Measurements from ENCODE around the gene FTL.
A peak's percentile ranks its signal among the peaks of the same experiment; 100 is the strongest.
"Not testable (repeated sequence)": the region's sequence is repeated elsewhere in the genome, so short reads cannot be mapped to it uniquely, and the experiment has no call there.

The FTL gene

DNA sequence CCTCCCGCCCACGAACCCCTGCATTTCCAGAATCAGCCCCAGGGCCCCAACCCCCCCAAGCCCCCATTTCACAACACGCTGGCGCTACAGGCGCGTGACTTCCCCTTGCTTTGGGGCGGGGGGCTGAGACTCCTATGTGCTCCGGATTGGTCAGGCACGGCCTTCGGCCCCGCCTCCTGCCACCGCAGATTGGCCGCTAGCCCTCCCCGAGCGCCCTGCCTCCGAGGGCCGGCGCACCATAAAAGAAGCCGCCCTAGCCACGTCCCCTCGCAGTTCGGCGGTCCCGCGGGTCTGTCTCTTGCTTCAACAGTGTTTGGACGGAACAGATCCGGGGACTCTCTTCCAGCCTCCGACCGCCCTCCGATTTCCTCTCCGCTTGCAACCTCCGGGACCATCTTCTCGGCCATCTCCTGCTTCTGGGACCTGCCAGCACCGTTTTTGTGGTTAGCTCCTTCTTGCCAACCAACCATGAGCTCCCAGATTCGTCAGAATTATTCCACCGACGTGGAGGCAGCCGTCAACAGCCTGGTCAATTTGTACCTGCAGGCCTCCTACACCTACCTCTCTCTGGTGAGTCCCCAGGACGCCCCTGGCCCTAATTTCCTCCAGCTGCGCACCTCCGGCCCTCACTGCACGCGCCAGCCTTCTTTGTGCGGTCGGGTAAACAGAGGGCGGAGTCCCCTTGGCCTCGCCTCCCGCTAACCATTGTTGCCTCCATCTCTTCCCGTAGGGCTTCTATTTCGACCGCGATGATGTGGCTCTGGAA is at the start of gene FTL:
Gene FTL, plus strand, starts transcription at position 270 of the 766 bp plus-strand sequence. Its CDS starts 199 bp downstream, at position 469.
- DNase-seq = peak; percentile 98

DNA sequence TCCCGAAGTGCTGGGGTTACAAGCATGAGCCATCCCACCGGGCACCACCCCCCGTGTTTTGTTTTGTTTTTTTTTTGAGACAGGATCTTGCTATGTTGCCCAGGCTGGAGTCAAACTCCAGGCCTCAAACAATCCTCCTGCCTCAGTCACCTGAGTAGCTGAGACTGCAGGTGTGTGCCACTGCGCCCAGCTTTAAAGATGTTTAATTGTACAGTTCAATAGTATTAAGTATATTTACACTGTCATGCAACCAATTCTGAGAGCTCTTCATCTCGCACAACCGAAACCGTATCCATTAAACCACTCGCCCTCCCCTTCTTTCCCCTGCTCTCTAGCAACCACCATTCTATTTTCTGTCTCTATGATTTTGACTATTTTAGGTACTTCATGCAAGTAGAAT is 49.4 kb upstream of the FTL start:
- DNase-seq = peak; percentile 15

DNA sequence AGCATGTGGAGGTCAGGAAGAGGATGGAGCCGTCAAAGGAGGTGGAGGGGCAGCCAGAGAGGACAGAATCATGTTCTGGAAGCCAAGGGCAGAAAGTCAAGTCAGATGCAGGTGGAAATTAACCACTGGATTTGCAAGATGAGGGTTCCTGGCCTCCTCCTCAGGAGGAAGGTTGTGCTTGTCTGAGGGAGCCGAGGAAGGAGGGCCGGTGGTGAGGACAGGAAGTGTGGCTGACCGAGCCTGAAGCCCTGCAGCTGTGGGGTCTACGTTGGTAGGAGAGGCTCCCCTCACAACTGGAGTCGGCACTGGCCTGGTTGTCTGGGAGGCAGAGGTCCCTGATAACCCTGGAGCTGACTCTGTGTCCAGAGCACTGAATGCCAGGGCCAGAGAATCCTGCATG is 47.0 kb upstream of the FTL start:
- DNase-seq = no peak

DNA sequence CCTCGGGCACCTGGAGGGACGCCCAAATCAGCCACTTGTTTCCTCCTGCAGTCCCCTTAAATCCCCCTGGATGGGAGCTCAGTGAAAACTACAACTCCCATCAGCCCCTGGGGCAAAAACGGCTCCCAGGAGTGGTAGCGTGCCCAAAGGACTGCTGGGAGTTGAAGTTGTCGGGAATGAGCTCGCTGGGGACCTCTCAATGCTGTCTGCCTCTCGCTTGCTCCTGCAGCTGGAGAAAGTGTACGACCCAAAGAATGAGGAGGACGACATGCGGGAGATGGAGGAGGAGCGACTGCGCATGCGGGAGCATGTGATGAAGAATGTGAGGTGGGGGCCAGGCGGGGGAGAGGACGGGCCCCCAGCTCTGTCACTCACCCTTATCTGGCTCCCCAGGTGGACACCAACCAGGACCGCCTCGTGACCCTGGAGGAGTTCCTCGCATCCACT is 46.3 kb upstream of the FTL start:
- DNase-seq = peak; percentile 17

DNA sequence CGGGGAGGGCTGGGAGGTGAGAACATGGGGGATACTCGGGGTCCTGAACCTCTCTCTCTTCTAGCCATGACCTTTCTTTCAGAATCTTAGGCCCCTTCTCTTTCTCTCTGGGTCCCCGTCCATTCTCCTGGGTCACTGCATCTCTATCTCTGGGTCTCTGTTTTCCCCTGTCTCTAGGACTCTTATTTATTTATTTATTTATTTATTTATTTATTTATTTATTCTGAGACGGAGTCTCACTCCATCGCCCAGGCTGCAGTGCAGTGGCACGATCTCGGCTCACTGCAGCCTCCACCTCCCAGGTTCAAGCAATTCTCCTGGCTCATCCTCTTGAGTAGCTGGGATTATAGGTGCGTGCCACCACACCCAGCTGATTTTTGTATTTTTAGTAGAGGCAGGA is 45.8 kb upstream of the FTL start:
- not testable (repeated sequence) for DNase-seq

DNA sequence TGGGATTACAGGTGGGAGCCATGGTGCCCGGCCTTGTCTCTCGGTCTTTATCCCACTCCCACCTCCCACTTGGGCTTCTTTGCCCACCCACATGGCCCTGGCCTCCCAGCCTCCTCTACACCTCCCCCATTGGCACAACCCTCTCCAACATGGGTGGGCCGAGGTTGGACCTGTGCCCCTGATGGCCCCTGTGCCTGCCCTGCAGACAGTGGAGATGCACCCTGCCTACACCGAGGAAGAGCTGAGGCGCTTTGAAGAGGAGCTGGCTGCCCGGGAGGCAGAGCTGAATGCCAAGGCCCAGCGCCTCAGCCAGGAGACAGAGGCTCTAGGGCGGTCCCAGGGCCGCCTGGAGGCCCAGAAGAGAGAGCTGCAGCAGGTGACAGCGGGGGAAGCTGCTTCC is 44.2 kb upstream of the FTL start:
- DNase-seq = no peak

DNA sequence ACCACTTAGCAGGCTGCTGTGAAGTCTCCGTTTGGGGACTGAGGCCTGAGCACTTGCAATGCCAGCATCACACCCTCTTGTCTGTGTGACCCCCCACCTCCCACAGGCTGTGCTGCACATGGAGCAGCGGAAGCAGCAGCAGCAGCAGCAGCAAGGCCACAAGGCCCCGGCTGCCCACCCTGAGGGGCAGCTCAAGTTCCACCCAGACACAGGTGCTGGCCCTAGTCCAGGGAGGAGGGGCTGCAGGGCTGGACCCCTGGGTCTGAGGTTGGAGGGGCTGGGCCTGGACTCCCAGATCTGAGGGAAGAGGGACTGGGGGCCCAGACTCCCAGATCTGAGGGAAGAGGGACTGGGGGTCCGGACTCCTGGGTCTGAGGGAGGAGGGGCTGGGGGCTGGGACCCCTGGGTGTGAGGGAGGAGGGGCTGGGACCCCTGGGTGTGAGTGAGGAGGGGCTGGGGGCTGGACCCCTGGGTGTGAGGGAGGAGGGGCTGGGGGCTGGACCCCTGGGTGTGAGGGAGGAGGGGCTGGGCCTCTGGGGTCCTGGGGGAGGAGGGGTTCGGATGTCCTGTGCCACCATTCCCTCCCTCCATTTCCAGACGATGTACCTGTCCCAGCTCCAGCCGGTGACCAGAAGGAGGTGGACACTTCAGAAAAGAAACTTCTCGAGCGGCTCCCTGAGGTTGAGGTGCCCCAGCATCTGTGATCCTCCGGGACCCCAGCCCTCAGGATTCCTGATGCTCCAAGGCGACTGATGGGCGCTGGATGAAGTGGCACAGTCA is 43.2 kb upstream of the FTL start:
- DNase-seq = no peak

DNA sequence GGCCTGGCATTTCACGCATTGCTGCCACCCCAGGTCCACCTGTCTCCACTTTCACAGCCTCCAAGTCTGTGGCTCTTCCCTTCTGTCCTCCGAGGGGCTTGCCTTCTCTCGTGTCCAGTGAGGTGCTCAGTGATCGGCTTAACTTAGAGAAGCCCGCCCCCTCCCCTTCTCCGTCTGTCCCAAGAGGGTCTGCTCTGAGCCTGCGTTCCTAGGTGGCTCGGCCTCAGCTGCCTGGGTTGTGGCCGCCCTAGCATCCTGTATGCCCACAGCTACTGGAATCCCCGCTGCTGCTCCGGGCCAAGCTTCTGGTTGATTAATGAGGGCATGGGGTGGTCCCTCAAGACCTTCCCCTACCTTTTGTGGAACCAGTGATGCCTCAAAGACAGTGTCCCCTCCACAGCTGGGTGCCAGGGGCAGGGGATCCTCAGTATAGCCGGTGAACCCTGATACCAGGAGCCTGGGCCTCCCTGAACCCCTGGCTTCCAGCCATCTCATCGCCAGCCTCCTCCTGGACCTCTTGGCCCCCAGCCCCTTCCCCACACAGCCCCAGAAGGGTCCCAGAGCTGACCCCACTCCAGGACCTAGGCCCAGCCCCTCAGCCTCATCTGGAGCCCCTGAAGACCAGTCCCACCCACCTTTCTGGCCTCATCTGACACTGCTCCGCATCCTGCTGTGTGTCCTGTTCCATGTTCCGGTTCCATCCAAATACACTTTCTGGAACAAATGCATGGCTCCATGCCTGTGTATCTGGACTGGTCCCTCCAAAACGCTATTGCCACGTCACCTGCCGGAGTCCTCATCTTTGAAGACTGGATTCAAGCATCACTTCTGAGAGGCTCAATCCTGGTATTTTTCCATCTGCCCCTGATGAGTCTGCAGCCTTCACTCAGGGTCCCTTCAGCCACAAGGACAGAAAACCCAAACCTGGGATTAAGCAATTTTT is 42.3 kb upstream of the FTL start:
- no peak for DNase-seq

DNA sequence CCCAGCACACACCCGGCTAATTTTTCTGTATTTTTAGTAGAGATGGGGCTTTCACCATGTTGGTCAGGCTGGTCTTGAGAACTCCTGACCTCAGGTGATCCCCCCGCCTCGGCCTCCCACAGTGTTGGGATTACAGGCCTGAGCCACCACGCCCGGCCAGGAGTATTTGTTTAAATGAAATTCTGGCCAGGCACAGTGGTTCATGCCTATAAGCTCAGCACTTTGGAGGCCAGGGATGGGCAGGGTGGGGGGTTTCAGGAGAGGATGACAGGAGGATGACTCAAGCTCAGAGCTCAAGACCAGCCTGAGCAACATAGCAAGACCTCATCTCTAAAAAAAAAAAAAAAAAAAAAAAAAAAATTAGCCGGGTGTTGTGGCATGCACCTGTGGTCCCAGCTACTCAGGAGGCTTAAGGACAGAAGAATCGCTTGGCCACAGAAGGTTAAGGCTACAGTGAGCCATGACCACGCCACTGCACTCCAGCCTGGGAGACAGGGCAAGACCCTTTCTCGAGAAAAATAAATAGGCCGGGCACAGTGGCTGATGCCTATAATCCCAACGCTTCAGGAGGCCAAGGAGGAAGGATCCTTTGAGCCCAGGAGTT is 39.8 kb upstream of the FTL start:
- DNase-seq = no peak

DNA sequence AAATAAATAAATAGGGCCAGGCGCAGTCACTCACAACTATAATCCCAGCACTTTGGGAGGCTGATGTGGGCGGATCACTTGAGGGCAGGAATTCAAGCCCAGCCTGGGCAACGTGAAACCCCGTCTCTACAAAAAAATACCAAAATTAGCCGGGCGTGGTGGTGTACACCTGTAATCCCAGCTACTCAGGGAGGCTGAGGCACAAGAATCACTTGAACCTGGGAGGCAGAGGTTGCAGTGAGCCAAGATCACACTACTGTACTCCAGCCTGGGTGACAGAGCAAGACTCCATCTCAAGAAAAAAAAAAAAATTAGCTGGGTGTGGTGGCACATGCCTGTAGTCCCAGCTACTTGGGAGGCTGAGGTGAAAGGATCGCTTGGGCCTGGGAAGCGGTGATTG is 39.2 kb upstream of the FTL start:
- not testable (repeated sequence) for DNase-seq

DNA sequence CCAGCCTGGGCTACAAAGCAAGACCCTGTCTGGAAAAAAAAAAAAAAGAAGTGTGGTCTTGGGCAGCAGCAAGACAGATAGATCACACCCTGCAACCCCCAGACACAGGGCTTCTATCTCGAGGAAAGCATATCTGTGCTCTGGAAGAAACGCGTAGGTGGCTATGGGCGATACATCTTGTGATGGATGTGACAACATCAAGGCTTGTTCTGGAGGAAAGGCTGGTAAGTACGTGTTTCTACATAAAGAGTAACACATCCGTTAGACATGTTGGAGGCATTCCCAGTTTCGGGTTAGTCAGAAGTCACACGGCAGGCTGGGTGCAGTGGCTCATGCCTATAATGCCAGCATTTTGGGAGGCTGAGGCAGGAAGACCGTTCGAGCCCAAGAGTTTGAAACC is 38.2 kb upstream of the FTL start:
- DNase-seq = no peak

DNA sequence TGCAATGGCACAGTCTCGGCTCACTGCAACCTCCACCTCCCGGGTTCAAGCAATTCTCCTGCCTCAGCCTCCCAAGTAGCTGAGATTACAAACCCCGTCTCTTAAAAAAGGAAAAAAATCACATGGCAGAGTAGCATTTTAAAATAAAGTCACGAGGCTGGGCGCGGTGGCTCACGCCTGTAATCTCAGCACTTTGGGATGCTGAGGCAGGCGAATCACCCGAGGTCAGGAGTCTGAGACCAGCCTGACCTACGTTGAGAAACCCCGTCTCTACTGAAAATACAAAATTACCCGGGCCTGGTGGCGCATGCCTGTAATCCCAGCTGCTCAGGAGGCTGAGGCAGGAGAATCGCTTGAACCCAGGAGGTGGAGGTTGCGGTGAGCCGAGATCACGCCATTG is 37.4 kb upstream of the FTL start:
- DNase-seq = not testable (repeated sequence)

DNA sequence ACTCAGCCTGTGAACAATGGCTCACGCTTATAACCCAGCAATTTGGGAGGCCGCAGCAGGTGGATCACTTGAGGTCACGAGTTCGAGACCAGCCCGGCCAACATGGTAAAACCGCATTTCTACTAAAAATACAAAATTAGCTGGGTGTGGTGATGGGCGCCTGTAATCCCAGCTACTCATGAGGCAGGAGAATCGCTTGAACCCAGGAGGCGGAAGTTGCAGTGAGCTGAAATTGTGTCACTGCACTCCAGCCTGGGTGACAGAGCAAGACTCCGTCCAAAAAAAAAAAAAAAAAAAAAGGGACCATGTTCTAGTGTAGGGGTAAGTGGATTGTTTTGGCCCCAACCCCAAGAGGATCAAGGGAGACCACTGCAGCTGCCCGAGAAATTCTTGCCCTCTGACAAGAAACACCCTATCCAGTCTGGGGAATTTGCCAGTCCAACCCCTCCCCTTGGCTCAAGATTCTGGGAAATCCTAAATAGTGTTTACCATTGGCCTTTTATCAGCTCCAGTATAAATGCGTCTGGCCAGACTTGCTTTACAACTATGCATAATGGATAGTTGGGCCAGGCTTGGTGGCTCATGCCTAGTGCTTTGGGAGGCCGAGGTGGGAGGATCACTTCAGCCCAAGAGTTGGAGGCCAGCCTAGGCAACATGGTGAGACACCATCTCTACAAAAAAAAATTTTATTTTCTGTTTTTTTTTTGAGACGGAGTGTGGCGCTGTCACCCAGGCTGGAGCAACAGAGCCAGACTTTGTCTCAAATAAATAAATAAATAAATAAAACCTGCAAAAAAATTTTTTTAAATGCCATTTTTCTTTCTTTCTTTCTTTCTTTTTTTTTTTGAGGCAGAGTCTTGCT is 36.7 kb upstream of the FTL start:
- DNase-seq = no peak

DNA sequence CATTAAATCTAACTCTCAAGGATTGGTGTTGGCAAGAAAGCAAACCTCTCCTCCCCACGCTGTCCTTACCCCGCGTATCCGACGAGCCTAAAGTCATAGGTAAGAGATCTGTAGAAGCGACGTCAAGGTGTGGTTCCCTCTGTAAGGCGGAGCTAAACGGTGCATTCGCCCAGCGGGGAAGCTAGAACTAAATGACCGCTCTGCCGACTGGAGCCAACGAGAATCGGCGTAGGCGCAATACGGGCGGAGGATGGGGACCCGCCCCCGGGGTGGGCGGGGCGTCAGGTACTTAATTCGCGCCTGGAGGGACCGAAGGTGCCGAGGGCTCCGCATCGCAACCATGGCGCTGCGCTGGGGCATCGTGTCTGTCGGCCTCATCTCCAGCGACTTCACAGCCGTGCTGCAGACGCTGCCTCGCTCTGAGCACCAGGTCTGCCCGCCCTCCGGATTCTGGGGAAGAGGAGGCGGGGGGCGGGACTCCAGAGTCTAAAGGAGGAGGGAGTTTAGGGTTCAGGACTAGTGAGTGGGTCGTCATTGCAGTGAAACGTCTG is 31.7 kb upstream of the FTL start, which contains the start of gene DHDH:
Gene DHDH, plus strand, starts transcription at position 318 of the 551 bp plus-strand sequence. Its CDS starts 23 bp downstream, at position 341.
- DNase-seq = peak; percentile 97

DNA sequence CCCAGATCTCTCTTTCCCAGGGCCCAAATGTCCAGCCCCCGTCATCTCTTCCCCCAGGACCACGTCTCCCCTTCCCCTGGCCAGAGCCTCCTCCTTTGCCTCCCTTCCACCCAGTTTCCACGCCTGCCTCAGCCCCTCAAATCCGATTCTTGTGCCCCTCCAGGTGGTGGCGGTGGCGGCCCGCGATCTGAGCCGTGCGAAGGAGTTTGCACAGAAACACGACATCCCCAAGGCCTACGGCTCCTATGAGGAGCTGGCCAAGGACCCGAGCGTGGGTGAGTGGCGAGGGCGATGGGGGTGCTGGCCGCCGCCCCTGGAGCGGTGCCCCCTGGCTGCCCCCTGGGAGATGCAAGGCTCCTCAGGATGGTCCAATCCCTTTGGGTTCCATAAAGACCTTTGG is 30.3 kb upstream of the FTL start:
- DNase-seq = no peak

DNA sequence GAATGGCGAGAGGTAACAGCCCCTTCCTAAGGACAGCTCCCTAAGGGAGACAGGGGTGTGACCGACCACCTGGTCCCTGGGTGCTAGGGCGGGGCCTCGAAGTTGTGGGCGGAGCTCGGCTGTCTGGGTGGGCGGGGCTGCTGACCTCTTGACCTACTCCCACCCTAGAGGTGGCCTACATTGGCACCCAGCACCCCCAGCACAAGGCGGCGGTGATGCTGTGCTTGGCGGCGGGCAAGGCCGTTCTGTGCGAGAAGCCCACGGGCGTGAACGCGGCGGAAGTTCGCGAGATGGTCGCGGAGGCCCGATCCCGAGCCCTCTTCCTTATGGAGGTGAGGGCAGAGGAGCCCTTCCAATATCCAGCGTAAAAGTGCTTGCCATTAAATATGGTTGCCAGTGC is 29.2 kb upstream of the FTL start:
- no peak for DNase-seq

DNA sequence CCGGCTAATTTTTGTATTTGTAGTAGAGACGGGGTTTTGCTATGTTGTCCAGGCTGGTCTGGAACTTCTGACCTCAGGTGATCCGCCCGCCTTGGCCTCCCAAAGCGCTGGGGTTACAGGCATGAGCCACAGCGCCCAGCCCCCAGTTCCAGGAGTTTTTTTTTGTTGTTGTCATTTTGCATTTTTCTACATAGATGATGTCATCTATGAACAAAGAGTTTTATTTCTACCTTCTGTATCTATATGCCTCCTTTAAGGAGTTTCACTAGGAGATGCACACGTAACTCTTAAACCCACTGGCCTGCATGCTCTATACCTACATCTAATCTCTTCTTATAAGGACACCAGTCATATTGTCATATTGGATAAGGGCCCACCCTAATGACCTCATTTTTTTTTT is 26.9 kb upstream of the FTL start:
- DNase-seq = no peak

DNA sequence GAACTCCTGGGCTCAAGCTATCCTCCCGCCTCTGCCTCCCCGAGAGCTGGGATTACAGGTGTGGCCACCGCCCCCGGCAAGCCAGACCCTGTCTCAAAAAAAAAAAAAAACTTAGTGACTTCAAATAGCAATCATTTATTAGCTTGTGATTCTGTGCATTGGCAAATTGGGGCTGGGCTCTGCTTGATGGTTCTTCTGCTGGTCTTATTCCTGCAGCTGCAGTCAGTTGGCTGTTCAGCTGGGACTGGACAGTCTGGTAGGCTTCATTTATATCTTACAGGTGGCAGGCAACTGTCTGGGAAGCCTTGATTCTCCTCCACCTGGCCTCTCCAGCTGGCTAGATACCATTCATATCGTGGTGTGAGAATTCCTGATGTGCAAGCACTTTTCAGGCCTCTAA is 24.2 kb upstream of the FTL start:
- DNase-seq = no peak

DNA sequence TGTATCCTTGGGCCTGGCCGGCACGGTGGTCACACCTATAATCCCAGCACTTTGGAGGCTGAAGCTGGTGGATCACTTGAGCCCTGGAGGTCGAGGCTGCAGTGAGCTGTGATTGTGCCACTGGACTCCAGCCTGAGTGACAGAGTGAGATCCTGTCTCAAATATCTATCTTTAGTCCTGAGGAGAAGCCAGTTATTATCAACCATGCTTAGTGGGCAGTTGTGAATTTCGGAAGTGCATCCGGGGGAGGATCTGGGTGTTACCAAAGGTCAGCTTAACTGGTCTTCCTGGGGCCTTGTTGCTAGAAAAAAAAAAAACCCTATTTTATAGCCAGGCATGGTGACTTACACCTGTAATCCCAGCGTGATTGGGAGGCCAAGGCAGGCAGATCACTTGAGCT is 22.0 kb upstream of the FTL start:
- no peak for DNase-seq

DNA sequence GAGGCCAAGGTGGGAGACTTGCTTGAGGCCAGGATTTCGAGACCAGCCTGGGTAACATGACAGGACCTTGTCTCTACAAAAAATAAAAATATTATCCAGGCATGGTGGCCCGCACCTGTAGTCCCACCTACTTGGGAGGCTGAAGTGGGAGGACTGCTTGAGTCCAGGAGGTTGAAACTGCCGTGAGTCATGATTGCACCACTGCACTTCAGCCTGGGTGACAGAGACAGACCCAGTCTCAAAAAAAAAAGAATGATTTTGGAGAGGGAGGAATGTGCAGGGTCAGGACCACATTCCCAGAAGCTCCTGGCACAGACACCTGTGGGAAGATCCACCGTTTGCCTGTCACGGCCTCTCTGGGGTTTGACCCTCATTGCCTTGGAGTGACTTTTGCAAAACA is 19.7 kb upstream of the FTL start:
- no peak for DNase-seq

DNA sequence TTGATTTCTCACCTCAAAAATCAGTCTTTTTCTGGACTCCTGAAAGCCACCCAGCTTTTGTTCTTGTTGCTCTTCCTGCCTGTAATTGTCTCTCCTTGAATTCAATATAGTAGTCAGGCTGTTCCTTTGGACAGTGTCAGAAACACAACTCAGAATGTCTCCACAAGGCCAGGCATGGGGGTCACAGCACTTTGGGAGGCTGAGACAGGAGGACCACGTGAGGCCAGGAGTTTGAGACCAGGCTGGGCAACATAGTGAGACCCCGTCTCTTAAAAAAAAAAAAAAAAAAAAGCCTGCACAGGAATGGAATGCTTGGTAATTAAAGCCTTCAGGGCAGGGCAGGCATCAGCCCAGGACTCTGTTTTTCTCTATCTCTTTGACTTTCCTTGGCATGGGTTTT is 19.3 kb upstream of the FTL start:
- no peak for DNase-seq
